ENCODE data around the gene PDE6H. TPM values are rescaled to one million over a fixed set of nuclear protein-coding genes. Genes with fewer than 3 reads are reported as not detected.

PDE6H gene
- total RNA-seq, 1 experiment from 2014 or later, result not detected

GRCh38 chr12:14989790-14990189 lies 16.9 kb downstream of the PDE6H start:
- TF ChIP-seq, protein P1, sequence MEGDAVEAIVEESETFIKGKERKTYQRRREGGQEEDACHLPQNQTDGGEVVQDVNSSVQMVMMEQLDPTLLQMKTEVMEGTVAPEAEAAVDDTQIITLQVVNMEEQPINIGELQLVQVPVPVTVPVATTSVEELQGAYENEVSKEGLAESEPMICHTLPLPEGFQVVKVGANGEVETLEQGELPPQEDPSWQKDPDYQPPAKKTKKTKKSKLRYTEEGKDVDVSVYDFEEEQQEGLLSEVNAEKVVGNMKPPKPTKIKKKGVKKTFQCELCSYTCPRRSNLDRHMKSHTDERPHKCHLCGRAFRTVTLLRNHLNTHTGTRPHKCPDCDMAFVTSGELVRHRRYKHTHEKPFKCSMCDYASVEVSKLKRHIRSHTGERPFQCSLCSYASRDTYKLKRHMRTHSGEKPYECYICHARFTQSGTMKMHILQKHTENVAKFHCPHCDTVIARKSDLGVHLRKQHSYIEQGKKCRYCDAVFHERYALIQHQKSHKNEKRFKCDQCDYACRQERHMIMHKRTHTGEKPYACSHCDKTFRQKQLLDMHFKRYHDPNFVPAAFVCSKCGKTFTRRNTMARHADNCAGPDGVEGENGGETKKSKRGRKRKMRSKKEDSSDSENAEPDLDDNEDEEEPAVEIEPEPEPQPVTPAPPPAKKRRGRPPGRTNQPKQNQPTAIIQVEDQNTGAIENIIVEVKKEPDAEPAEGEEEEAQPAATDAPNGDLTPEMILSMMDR (conservative IDR thresholded peaks at IDR 0.05), result no peak
- TF ChIP-seq EZH2 (IDR thresholded peaks at IDR 0.05; ENCODE audit: low read depth), result no peak
- no peak overlapping the region for H3K27ac ChIP-seq
- no peak overlapping the region for H3K4me3 ChIP-seq
- H3K27me3 ChIP-seq (ENCODE audit: insufficient read depth, low read depth), result no peaks in the 10 kb centered on the region
- H4K20me1 ChIP-seq (ENCODE audit: insufficient read depth), result no peaks in the 10 kb centered on the region
- no peak overlapping the region for H3K4me2 ChIP-seq
- H2AFZ ChIP-seq, result no peak overlapping the region
- BruUV-seq (replicated peaks), result no TSS peak
- no peaks in the 10 kb centered on the region for H3K36me3 ChIP-seq (ENCODE audit: low read depth)
- CTCF ChIA-PET, result no interaction called here
- H3K9me2 ChIP-seq (ENCODE audit: insufficient read depth), result peaks cover 4% of the 10 kb centered on the region; the same call in 1 of the 2 replicates
- peaks cover 2% of the 10 kb centered on the region; the same call in 1 of the 2 replicates for H3K4me1 ChIP-seq (replicated peaks; ENCODE audit: insufficient read depth)
- no peaks in the 10 kb centered on the region; the same call in 1 of the 2 replicates for H3K9me3 ChIP-seq (ENCODE audit: insufficient read depth, low read depth)
- H3F3A ChIP-seq (ENCODE audit: insufficient read depth, low read depth), result peaks cover 3% of the 10 kb centered on the region; the same call in 1 of the 2 replicates
- POLR2A ChIA-PET (ENCODE audit: unreplicated experiment), result no interaction called here
- no peak for DNase-seq
- no peaks in the 10 kb centered on the region for H3K79me2 ChIP-seq (ENCODE audit: low read depth)
- intact Hi-C loops (cut with micrococcal nuclease; ENCODE audit: unreplicated experiment), result loop anchor here (10.0 kb wide), 1 partner anchor 475 kb away; no protein-coding TSS in a partner anchor

DNA sequence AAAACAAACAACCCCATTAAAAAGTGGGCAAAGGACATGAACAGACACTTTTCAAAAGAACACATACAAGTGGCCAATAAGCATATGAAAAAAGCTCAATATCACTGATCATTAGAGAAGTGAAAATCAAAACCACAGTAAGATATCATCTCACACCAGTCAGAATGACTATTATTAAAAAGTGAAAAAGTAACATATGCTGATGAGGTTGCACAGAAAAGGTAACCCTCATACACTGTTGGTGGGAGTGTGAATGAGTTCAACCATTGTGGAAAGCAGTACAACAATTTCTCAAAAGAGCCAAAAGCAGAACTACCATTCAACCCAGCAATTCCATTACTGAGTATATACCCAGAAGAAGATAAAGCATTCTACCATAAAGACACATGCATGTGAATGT lies 18.2 kb downstream of the PDE6H start:
- POLR2A ChIA-PET (ENCODE audit: unreplicated experiment), result interaction anchor here (0.6 kb wide), 1 partner anchor 155 kb away, joined by 5 read pairs; no protein-coding TSS in a partner anchor
- Histone ChIP-seq H3F3A (ENCODE audit: insufficient read depth, low read depth) (peaks cover 3% of the 10 kb centered on the region; the same call in 1 of the 2 replicates), H3K9me2 (ENCODE audit: insufficient read depth) (peaks cover 4% of the 10 kb centered on the region; the same call in 1 of the 2 replicates), H3K4me3 (no peak overlapping the region), H3K36me3 (ENCODE audit: low read depth) (no peaks in the 10 kb centered on the region), H3K4me2 (no peak overlapping the region), H3K27me3 (ENCODE audit: insufficient read depth, low read depth) (no peaks in the 10 kb centered on the region), H3K79me2 (ENCODE audit: low read depth) (no peaks in the 10 kb centered on the region), H2AFZ (no peak overlapping the region), H3K27ac (no peak overlapping the region), H3K4me1 (replicated peaks; ENCODE audit: insufficient read depth) (peaks cover 10% of the 10 kb centered on the region), H4K20me1 (ENCODE audit: insufficient read depth) (no peaks in the 10 kb centered on the region), H3K9me3 (ENCODE audit: insufficient read depth, low read depth) (no peaks in the 10 kb centered on the region; the same call in 1 of the 2 replicates)
- no TSS peak for BruUV-seq (replicated peaks)
- no peak for DNase-seq
- CTCF ChIA-PET, result no interaction called here
- TF ChIP-seq, protein P1 (conservative IDR thresholded peaks at IDR 0.05), result no peak
- no peak for TF ChIP-seq EZH2 (IDR thresholded peaks at IDR 0.05; ENCODE audit: low read depth)
- intact Hi-C loops (cut with micrococcal nuclease; ENCODE audit: unreplicated experiment), result loop anchor here (10.0 kb wide), 1 partner anchor 476 kb away; no protein-coding TSS in a partner anchor

GRCh38 chr12:14992673-14993072 lies 19.8 kb downstream of the PDE6H start:
- DNase-seq, result no peak
- no peaks in the 10 kb centered on the region; the same call in 1 of the 2 replicates for H3K9me3 ChIP-seq (ENCODE audit: insufficient read depth, low read depth)
- no peaks in the 10 kb centered on the region for H3K27me3 ChIP-seq (ENCODE audit: insufficient read depth, low read depth)
- H3F3A ChIP-seq (ENCODE audit: insufficient read depth, low read depth), result peaks cover 3% of the 10 kb centered on the region; the same call in 1 of the 2 replicates
- H3K4me3 ChIP-seq, result no peak overlapping the region
- no peak overlapping the region for H3K4me2 ChIP-seq
- H3K27ac ChIP-seq, result no peak overlapping the region
- H3K36me3 ChIP-seq (ENCODE audit: low read depth), result no peaks in the 10 kb centered on the region
- H4K20me1 ChIP-seq (ENCODE audit: insufficient read depth), result no peaks in the 10 kb centered on the region
- peaks cover 10% of the 10 kb centered on the region for H3K4me1 ChIP-seq (replicated peaks; ENCODE audit: insufficient read depth)
- H2AFZ ChIP-seq, result no peak overlapping the region
- ChIA-PET POLR2A (ENCODE audit: unreplicated experiment) (no interaction called here), CTCF (no interaction called here)
- peaks cover 4% of the 10 kb centered on the region; the same call in 1 of the 2 replicates for H3K9me2 ChIP-seq (ENCODE audit: insufficient read depth)
- no peak for TF ChIP-seq EZH2 (IDR thresholded peaks at IDR 0.05; ENCODE audit: low read depth)
- TF ChIP-seq, protein P1 (conservative IDR thresholded peaks at IDR 0.05), result no peak
- intact Hi-C loops (cut with micrococcal nuclease; ENCODE audit: unreplicated experiment), result loop anchor here (10.0 kb wide), 1 partner anchor 478 kb away; no protein-coding TSS in a partner anchor
- no peaks in the 10 kb centered on the region for H3K79me2 ChIP-seq (ENCODE audit: low read depth)
- BruUV-seq (replicated peaks), result no TSS peak
